ENCODE data around the gene LRRC55.

- TF ChIP-seq POLR2A (IDR thresholded peaks at IDR 0.05; ENCODE audit: low read length) (no peak), REST (IDR thresholded peaks at IDR 0.05) (no peak), MAZ (IDR thresholded peaks at IDR 0.05; ENCODE audit: borderline replicate concordance, low read depth, low read length) (no peak), CTCF (IDR thresholded peaks at IDR 0.05) (no peak), EP300 (IDR thresholded peaks at IDR 0.05) (no peak), CBX2 (IDR thresholded peaks at IDR 0.05; ENCODE audit: borderline replicate concordance, low read depth) (no peak), SMC3 (IDR thresholded peaks at IDR 0.05) (no peak), RCOR1 (IDR thresholded peaks at IDR 0.05; ENCODE audit: low read depth, low read length) (no peak), KDM1A (IDR thresholded peaks at IDR 0.05; ENCODE audit: low read depth) (no peak), JUN (IDR thresholded peaks at IDR 0.05) (no peak)
- TF ChIP-seq, protein P1, sequence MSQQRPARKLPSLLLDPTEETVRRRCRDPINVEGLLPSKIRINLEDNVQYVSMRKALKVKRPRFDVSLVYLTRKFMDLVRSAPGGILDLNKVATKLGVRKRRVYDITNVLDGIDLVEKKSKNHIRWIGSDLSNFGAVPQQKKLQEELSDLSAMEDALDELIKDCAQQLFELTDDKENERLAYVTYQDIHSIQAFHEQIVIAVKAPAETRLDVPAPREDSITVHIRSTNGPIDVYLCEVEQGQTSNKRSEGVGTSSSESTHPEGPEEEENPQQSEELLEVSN (IDR thresholded peaks at IDR 0.05; ENCODE audit: borderline replicate concordance, low read depth), result no peak
Observed at GRCh38 chr11:57214494-57214893, 32.7 kb downstream of the LRRC55 start.
